T follicular helper cell (primary cell): Measurements from ENCODE around the gene ELAC1.
A peak's percentile ranks its signal among the peaks of the same experiment; 100 is the strongest.
"Not testable (repeated sequence)": the region's sequence is repeated elsewhere in the genome, so short reads cannot be mapped to it uniquely, and the experiment has no call there.

Experiments
- DNase-seq: peaks from one replicate; pipeline ENCODE4 v3.0.0-alpha.2; 2020; ENCODE audit warnings: low read depth
- total RNA-seq, 2 experiments: gene quantifications; one replicate each; lab custom pipeline; 2026; lab: John Stamatoyannopoulos, UW

ELAC1 gene
- total RNA-seq, result 5.8 to 6.2 reads per million in 2 experiments

DNA sequence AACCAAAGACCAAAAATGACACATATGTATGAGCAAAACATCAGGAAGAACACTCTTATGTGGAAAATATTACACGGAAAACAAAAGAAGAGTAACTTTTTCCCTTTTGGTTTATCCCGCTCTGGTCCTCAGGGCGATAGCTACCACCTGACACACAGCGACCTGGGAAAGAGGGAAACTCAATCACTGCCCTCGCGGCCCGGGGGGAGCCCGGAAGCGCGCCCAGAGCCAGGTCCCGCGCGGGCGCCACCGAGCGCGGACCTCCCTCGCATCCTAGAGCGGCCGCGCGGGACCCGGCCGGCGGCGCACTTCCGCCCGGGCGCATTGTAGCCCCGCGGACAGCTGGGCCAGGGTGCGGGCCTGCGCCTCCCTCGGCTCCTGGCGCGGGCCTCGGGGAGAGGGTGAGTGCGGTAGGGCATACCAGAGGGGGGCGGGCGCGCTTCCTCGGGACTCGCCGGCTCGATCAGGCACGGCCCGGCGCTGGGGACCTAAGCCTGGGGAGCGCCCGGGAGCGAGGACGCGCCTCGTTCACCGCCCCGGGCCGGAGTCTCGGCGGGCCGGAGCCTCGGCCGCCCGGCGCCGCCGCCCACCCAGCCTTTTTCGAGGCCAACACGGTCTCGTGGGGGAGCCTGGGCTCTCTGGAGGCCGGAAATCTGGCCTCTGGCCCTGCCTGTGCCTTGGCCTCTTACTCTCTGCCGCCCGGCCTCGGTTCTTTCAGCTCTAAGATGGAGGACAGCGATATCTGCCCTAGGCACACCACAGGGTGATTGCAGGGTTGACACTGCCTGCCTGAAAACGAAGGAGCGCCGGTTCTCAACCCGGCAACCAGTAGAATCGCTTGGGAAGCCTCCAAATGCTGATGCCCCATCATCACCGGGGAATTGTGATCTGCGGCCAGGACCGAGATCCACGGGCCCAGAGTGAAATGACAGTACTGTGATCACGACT lies at the start of gene ELAC1:
TSS of gene ELAC1 (plus strand) at position 327 of the 948 bp plus-strand sequence. CDS start 6,365 bp downstream, outside the sequence.
- DNase-seq, result peak; percentile 29

GRCh38 chr18:50918153-50918552 lies 49.7 kb upstream of the ELAC1 start:
- no peak for DNase-seq

DNA sequence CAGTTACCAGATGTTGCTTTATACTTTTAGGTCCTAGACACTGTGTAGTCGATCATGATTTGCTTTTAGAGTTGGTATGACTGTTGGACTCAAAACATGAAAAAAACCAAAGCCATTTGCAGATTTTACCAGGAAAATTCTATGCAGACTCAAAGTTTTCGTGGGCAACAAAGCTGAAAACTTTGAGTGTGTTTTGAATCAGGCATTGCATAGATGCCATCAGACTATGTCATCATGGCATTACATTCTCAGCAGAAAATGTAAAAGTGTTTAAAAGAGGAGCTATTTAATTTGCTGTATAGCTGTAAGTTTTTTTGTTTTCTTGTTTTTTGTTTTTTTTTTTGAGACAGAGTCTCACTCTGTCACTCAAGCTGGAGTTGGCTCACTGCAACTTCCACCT lies 43.5 kb upstream of the ELAC1 start:
- DNase-seq, result no peak

GRCh38 chr18:50926521-50926920 lies 41.3 kb upstream of the ELAC1 start:
- DNase-seq, result no peak

- no peak for DNase-seq
Observed at GRCh38 chr18:50928551-50928950, 39.3 kb upstream of the ELAC1 start.

DNA sequence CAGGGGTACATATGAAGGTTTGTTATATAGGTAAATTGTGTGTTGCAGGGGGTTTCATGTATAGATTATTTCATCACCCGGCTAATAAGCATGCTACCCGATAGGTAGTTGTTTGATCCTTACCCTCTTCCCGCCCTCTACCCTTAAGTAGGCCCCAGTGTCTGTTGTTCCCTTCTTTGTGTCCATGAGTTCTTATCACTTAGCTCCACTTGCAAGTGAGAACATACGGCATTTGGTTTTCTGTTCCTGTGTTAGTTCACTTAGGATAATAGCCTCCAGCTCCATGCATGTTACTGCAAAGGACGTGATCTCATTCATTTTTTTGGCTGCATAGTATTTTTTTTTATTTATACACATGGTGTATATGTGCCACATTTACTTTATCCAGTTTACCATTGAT lies 34.2 kb upstream of the ELAC1 start:
- DNase-seq, result no peak

- no peak for DNase-seq
Observed at GRCh38 chr18:50934545-50935211, 33.2 kb upstream of the ELAC1 start.

DNA sequence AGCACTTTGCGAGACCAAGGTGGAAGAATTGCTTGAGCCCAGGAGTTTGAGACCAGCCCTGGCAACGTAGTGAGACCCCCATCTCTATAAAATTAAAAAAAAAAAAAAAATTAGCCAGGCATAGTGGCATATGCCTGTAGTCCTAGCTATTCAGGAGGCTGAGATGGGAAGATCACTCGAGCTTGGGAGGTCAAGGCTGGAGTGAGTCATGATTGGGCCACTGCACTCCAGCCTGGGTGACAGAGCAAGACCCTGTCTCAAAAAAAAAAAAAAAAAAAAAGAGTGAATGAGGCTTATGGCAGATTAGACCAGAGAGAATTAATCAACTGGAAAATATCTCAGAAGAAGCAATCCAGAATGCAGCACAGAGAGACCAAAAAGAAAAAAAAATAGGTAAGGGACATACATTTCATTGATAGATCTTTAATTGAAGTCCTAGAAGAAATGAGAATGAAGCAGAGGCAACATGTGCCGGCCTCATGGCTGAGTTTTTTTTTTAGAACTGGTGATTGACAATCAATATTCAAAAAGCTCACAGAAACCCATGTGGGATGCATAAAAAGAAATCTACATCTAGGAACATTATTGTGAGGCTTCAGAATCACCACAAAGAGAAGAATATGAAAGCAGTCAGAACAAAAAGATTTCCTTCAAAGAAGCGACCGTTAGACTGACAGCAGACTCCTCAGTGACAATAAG lies 32.2 kb upstream of the ELAC1 start:
- DNase-seq, result no peak

DNA sequence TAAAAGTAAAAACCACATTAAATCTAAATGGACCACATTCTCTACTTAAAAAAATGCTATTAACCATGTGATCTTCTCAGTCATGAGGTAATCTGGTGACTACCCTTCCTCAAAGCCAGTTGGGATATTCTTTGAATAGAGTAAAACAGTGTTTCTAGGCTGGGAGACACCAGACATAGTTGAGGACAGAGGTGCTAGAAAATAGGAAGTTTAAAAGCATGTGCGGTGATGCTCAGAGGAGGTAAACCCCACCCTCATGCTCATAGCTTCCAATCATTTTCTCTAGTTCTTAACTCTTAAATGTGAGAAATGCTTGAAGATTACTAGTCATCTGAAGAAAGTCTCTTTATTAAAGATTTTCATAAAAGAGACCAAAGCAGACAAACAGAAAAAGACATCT lies 30.7 kb upstream of the ELAC1 start:
- DNase-seq, result no peak

DNA sequence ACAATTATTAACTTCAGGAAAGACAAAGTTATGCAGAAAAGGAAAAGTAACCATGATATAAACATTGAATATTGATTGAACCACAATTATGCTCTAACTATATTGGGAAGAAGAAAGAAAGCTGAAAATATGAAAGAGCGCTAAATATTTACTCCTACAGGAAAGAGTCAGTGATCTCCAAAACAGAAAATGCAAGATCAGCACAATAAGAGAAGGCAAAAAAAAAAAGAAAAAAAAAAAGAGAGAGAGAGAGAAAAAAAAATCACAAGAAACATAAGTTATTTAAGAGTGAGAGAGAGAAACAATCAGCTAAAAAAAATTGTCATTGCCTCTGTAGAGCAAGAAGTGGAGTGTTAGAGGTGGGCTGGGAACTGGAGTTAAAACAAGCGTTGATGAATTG lies 28.9 kb upstream of the ELAC1 start:
- DNase-seq, result no peak

GRCh38 chr18:50944245-50944932 lies 23.5 kb upstream of the ELAC1 start:
- no peak for DNase-seq

GRCh38 chr18:50945918-50946317 lies 21.9 kb upstream of the ELAC1 start:
- DNase-seq, result not testable (repeated sequence)

- DNase-seq, result no peak
Observed at GRCh38 chr18:50947899-50948298, 19.9 kb upstream of the ELAC1 start.

DNA sequence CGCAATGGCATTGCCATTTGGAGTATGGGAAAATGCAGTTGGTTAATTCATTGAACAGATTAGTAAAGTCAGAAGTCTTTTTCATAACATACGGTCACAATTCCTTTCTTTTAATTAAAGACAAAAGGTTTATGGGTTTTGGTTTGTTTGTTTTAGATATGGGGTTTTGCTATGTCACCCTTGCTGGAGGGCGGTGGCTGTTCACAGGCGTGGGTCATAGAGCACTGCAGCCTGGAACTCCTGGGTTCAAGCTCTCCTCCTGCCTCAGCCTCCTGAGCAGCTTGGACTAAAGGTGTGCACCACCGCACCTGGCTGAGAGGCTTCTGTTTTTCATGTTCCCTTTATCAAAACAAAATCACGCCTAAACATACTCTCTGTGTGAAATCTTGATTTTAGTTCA lies 18.7 kb upstream of the ELAC1 start:
- DNase-seq, result no peak

DNA sequence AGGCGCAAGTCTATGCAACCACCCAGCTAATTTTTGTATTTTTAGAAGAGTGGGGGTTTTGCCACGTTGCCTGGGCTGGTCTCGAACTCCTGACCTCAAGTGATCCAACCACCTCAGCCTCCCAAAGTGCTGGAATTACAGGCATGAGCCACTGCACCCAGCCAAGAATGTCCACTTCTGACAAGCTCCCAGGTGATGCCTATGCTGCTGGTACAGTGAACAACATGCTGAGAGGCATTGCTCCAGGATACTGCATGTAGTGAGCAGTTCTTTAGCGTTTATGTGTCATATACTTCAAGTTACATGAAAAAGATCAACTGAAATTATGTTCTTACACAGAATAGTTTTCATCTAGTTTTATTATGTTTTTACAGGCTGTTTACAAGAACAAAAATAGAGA lies 17.2 kb upstream of the ELAC1 start:
- DNase-seq, result no peak

DNA sequence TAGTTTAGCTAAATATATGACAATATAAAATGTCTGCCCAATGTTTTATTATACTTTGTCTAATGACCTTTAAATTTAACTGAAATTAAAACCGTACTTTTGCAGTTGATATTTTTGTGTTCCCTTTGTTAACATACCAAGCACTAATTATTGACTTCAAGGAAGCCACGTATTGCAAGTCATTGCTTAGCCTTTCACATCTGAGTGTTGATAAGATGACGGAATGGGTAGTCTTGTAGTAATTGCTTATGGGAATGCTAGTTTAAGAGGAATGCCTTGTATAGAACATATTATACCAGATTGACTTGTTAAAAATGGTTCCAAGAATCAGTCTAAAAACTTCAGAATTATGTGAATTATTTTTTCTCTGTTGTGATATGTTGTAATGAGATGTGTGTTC lies 14.0 kb upstream of the ELAC1 start:
- DNase-seq, result no peak

GRCh38 chr18:50955253-50955652 lies 12.6 kb upstream of the ELAC1 start:
- no peak for DNase-seq

- no peak for DNase-seq
Observed at GRCh38 chr18:50956116-50956515, 11.7 kb upstream of the ELAC1 start.

GRCh38 chr18:50961974-50962373 lies 5.9 kb upstream of the ELAC1 start:
- no peak for DNase-seq

DNA sequence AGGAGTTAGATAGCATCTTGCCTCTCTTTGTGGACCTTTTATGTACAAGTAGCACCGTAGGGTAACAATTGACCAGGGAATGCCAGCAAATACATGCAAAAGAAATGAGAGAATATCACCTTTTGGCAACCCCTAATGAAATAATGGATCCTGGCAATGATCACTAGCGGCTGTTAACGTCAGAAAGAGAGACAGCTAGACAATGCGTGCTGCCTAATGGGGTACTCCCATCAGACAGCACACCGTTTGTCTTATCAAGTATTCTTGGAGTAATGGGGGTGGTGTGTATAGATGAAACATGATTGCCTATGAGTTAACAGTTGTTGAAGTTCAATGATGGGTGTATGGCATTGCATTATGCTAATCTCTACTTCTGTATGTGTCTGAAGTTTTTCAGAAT lies 1.6 kb downstream of the ELAC1 start:
- no peak for DNase-seq

GRCh38 chr18:50970006-50970405 lies 2.2 kb downstream of the ELAC1 start:
- DNase-seq, result no peak

- not testable (repeated sequence) for DNase-seq
Observed at GRCh38 chr18:50972404-50972803, 4.6 kb downstream of the ELAC1 start.
